GM12875 (cell line): ENCODE data around the gene CD19.

Source experiments
- H3K4me3 ChIP-seq: one replicate; pipeline ENCODE4 v1.5.1; 2011; ENCODE audit warnings: low read depth, low read length, control low read depth
- TF ChIP-seq, protein P1 (sequence below): IDR thresholded peaks from 2 replicates; pipeline ENCODE4 v1.5.1; 2011; ENCODE audit warnings: low read depth, mild to moderate bottlenecking, control low read depth, inconsistent platforms, low read length, moderate library complexity, borderline replicate concordance; ENCODE audit not compliant: insufficient read depth

Gene CD19

GRCh38 chr16:28923231-28923587 is 8.6 kb upstream of the CD19 start:
- H3K4me3 ChIP-seq = no peak overlapping the region
- TF ChIP-seq, protein P1, sequence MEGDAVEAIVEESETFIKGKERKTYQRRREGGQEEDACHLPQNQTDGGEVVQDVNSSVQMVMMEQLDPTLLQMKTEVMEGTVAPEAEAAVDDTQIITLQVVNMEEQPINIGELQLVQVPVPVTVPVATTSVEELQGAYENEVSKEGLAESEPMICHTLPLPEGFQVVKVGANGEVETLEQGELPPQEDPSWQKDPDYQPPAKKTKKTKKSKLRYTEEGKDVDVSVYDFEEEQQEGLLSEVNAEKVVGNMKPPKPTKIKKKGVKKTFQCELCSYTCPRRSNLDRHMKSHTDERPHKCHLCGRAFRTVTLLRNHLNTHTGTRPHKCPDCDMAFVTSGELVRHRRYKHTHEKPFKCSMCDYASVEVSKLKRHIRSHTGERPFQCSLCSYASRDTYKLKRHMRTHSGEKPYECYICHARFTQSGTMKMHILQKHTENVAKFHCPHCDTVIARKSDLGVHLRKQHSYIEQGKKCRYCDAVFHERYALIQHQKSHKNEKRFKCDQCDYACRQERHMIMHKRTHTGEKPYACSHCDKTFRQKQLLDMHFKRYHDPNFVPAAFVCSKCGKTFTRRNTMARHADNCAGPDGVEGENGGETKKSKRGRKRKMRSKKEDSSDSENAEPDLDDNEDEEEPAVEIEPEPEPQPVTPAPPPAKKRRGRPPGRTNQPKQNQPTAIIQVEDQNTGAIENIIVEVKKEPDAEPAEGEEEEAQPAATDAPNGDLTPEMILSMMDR = no peak

GRCh38 chr16:28923652-28924398 is 7.9 kb upstream of the CD19 start:
- H3K4me3 ChIP-seq = peak overlapping the region; percentile 86

GRCh38 chr16:28924399-28924761 is 7.4 kb upstream of the CD19 start:
- TF ChIP-seq, protein P1 = 0 out of 2 replicates have a peak, but pooled peaks have one; percentile 4

More at GRCh38 chr16:28923652-28924398, 7.9 kb upstream of the CD19 start:
- TF ChIP-seq, protein P1 = no peak

DNA sequence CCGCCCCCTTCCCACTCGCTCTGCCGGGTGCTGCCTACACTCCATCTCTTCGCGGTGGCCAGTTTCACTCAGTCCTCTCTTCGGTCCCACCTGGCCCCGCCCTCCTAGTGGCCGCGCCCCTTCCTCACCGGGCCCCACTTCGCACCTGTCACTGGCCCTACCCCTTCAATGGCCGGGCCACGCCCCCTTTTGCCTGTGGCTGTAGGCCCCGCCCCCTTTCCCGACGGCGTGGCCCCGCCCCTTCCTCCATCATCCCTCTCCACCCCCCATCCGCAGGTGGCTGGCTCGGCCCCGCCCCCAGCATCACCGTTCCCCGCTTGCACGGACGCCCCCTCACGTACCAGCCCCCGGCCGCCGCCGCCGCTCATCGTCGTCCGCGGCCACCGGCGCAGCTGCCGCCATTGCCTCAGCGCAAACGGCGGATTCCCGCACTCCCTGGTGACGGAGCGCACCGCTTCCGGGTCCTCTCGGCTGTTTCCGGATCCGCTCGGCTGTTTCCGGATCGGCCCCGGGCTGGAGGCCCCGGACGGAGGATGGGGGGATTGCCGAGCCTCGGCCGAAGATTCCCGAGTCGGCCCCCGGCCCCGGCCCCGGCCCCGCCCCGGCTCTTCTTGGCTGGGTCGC is 6.9 kb upstream of the CD19 start, which contains the start of gene RABEP2:
Gene RABEP2 (minus strand): TSS at position 477 of the 624 bp plus-strand sequence. CDS start 75 bp downstream, at position 402.
- TF ChIP-seq, protein P1 = no peak

More at GRCh38 chr16:28924399-28924761, 7.4 kb upstream of the CD19 start:
- H3K4me3 ChIP-seq = peak overlapping the region; percentile 86

DNA sequence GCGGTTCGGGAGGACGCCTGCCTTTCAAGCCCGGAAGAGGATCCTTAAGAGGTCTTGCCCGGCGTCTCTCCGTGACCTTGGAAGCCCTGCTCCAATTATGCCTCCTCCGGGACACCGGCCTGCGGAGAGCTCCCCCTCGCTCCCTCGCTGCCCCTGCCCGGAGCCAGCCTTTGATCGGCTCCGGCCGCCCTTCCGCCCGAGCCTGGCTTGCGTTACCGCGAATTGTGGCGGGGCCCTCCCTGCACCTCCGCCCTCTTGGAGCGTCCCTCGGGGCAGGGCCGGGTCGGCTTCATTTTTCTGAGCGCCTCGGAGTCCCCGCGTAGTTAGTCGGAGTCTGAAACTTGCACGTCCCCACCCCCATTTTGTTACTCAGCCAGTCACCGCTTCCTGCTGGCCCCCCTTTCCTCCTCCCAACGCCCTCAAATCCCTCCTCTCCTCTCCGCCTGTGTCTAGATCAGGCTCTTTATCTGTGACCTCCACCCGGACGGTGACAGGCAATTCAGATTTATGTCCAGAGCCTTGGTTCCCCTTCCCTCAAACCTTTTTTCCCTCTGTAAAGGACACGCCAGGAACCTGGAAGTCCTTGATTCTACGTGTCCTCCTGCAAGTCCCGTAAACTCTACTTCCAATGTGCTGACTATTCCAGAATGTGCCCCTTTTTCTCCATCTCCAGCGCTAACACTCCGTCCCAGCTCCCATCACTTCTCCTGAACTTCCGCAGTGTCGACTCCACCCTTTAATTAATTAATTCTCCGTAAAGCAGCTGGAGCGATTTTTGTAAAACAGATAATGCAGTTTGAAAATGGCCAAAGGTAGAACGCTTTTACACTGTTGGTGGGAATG is 6.2 kb upstream of the CD19 start:
- H3K4me3 ChIP-seq = peak overlapping the region; percentile 86
- TF ChIP-seq, protein P1 = no peak

More for the DNA sequence above, 6.9 kb upstream of the CD19 start, which contains the start of gene RABEP2:
- peak within 1 kb of the TSS; percentile 86 for H3K4me3 ChIP-seq

- peak overlapping the region; percentile 86 for H3K4me3 ChIP-seq
Observed at GRCh38 chr16:28926284-28926683, 5.5 kb upstream of the CD19 start.

DNA sequence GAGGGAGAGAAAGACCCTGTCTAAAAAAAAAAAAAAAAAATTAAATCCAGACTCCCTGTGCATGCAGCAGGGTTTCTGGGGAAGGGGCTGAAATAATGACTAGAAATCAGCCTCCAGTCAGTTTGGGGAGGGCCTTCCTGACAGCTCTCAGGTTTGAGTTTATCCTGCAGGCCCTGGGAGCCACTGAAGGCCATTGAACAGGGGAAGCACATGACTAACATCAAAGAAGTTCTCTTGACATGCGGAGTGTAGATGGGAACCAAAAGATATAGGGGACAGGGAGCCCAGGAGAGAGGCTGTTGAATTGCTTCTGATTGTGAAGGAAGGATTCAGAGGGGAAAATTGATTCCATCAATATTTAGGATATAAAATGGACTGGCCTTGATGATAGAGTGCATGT is 4.0 kb upstream of the CD19 start:
- TF ChIP-seq, protein P1 = no peak

More for the DNA sequence above, 4.0 kb upstream of the CD19 start:
- no peak overlapping the region for H3K4me3 ChIP-seq
